ENCODE measurements around the gene HOGA1.

Gene HOGA1
- long read RNA-seq, donor 1, transcript HOGA1-202 (7 exons, 2,488 nt), result major isoform, 9 of 17 reads
- long read RNA-seq, donor 1, transcript HOGA1-203 (3 exons, 1,999 nt), result minor isoform, 8 of 17 reads
- long read RNA-seq, donor 1, partial matches to known transcripts, result 0 of 17 reads
- long read RNA-seq, donor 1, other reads (novel, unspliced or antisense), result 0 of 17 reads
- long read RNA-seq, donor 2, transcript HOGA1-203 (3 exons, 1,999 nt), result major isoform, 7 of 11 reads
- long read RNA-seq, donor 2, partial matches to known transcripts, result 0 of 11 reads
- long read RNA-seq, donor 2, other reads (novel, unspliced or antisense), result 0 of 11 reads
- long read RNA-seq, donor 3, partial matches to known transcripts, result 27 of 30 reads
- long read RNA-seq, donor 3, other reads (novel, unspliced or antisense), result 0 of 30 reads
- long read RNA-seq, donor 4, transcript HOGA1-203 (3 exons, 1,999 nt), result major isoform, 5 of 7 reads
- long read RNA-seq, donor 4, partial matches to known transcripts, result 0 of 7 reads
- long read RNA-seq, donor 4, other reads (novel, unspliced or antisense), result 0 of 7 reads
- long read RNA-seq, donor 5, transcript HOGA1-202 (7 exons, 2,488 nt), result major isoform, 6 of 8 reads
- long read RNA-seq, donor 5, partial matches to known transcripts, result 0 of 8 reads
- long read RNA-seq, donor 5, other reads (novel, unspliced or antisense), result 0 of 8 reads
- long read RNA-seq, donor 6, transcript HOGA1-203 (3 exons, 1,999 nt), result major isoform, 5 of 9 reads
- long read RNA-seq, donor 6, partial matches to known transcripts, result 0 of 9 reads
- long read RNA-seq, donor 6, other reads (novel, unspliced or antisense), result 0 of 9 reads
- long read RNA-seq, donor 7, transcript HOGA1-202 (7 exons, 2,488 nt), result minor isoform, 7 of 75 reads
- long read RNA-seq, donor 7, transcript HOGA1-203 (3 exons, 1,999 nt), result major isoform, 11 of 75 reads
- long read RNA-seq, donor 7, partial matches to known transcripts, result 57 of 75 reads
- long read RNA-seq, donor 7, other reads (novel, unspliced or antisense), result 0 of 75 reads
- long read RNA-seq, donor 8, partial matches to known transcripts, result 0 of 7 reads
- long read RNA-seq, donor 8, other reads (novel, unspliced or antisense), result 0 of 7 reads

- DNase-seq, result peak; percentile 72
Observed at GRCh38 chr10:97584060-97584797, at the start of gene HOGA1. TSS of gene HOGA1 (plus strand) at chr10:97584389. CDS start at chr10:97584704, 315 bp downstream.

GRCh38 chr10:97534746-97535367 is 49.3 kb upstream of the HOGA1 start:
- no peak for DNase-seq

- no peak for DNase-seq
Observed at GRCh38 chr10:97537186-97537869, 46.9 kb upstream of the HOGA1 start.

- DNase-seq, result no peak
Observed at GRCh38 chr10:97538411-97538810, 45.8 kb upstream of the HOGA1 start.

- DNase-seq, result no peak
Observed at GRCh38 chr10:97538839-97539238, 45.4 kb upstream of the HOGA1 start.

GRCh38 chr10:97539523-97540200 is 44.5 kb upstream of the HOGA1 start:
- DNase-seq, result peak; percentile 56

- no peak for DNase-seq
Observed at GRCh38 chr10:97540669-97541500, 43.3 kb upstream of the HOGA1 start.

GRCh38 chr10:97542169-97543024 is 41.8 kb upstream of the HOGA1 start:
- DNase-seq, result no peak

GRCh38 chr10:97543025-97543546 is 41.1 kb upstream of the HOGA1 start:
- DNase-seq, result no peak

- no peak for DNase-seq
Observed at GRCh38 chr10:97546456-97547270, 37.5 kb upstream of the HOGA1 start.

GRCh38 chr10:97547271-97547600 is 37.0 kb upstream of the HOGA1 start:
- no peak for DNase-seq

- no peak for DNase-seq
Observed at GRCh38 chr10:97547962-97548361, 36.2 kb upstream of the HOGA1 start.

- DNase-seq, result no peak
Observed at GRCh38 chr10:97548828-97549455, 35.2 kb upstream of the HOGA1 start.

- DNase-seq, result peak; percentile 46
Observed at GRCh38 chr10:97549587-97550322, 34.4 kb upstream of the HOGA1 start.

- DNase-seq, result no peak
Observed at GRCh38 chr10:97550336-97551149, 33.6 kb upstream of the HOGA1 start.

Measured in right kidney (tissue), 9 donors.